ENCODE data around the gene ALDH9A1. TPM values are rescaled to one million over a fixed set of nuclear protein-coding genes. Genes with fewer than 3 reads are reported as not detected.

ALDH9A1 gene
- 123 and 146 TPM in 2 replicates for total RNA-seq

DNA sequence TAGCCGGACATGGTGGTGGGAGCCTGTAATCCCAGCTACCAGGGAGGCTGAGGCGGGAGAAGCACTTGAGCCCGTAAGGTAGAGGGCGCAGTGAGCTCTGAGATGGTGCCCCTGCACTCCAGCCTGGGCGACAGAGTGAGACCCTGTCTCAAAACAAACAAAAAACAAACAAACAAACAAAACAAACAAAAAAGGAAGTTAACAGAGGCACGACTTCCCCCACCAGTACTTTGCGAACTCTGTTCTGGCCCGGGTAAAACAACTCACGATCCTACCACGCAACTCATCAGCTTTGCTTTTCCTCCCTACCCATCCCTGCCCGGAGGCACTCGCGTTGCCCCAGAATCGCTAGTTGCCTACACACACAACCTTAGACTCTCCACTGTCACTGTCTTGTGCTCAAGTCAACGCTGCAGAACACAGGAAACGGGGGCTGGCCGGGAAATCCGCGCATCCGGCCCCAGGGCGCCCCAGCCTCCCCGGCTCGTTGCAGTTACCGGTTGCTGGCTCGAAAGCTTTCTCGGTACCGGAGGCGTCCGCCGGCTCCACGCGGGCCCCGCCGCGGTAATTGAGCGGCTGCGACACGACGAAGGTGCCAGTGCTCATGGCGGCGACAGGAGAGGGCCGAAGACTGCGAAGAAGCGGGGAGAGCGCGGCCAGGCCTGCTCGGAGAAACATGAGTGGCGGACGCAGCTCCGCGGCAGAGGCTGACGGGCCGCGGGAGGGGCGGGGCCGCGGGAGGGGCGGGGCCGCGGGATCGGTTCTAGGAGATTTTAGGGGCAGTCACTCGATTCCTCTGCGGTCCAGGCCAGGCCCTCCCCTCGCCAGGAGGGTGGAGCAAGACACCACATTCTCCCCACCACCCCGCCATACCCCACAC is at the start of gene ALDH9A1:
Gene ALDH9A1 (minus strand): TSS at position 682 of the 880 bp plus-strand sequence. CDS start 4 bp downstream, at position 678.

DNA sequence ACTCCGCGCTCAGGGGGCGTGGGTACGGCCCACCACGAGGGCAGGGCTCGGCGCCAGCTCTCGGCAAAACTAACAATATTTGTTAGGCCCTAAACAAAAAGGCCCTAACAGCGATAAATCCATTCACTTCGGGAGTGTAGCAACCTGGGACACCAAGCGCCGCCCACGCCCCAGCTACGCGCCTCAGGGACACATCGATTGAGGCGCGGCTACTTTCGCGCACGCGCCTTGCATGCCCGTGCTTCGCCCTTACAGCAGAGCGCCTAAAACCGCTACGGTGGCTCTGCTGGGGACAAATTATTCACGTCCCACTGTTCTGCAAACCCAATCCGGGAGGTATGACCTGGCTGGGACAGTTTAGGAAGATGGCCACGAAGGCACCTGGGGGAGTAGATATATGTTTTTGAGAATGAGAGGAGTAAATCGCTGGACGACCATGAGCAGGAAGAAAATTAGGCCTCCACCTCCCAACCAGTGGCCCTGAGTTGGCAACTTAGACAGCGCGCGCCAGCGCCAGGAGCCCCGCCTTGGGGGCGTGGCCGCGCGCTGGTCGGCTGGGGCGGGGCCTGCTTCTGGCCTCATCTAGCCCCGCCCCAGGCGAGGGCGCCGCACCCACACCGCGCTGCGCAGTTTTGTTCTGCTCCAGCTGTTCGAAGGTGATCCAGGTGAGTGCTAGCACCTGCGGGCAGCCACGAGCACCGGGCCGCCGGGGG is 67.6 kb downstream of the ALDH9A1 start, which contains the start of gene MGST3:
Gene MGST3 (plus strand): TSS at position 606 of the 713 bp plus-strand sequence. CDS start 18,614 bp downstream, outside the sequence.

Other genes starting within 250 kb of the ALDH9A1 start
- gene LRRC52, start 154.6 kb downstream of the ALDH9A1 start, total RNA-seq: not detected in 2 replicates
- 103 and 139 TPM in 2 replicates for gene MGST3, start 67.3 kb downstream of the ALDH9A1 start, total RNA-seq
- 67.2 and 97.7 TPM in 2 replicates for gene TMCO1, start 70.3 kb upstream of the ALDH9A1 start, total RNA-seq
- 57.3 and 100 TPM in 2 replicates for gene UCK2, start 129.1 kb upstream of the ALDH9A1 start, total RNA-seq